Esophagus squamous epithelium (tissue), 5 donors: ENCODE measurements around the gene ELMO2. TPM values are rescaled to one million over a fixed set of nuclear protein-coding genes. Genes with fewer than 3 reads are reported as not detected.

ENCODE experiments used
- DNase-seq: peaks from one replicate; lab custom pipeline; 2025; lab: John Stamatoyannopoulos, UW
- H3K27ac ChIP-seq, 4 donors: fragments of 200-600 bp; sonication (generic); one replicate each; pipeline ENCODE4 v1.5.1; 2016 to 2019; ENCODE audit warnings: mild to moderate bottlenecking in 1 of 4
- H3K27me3 ChIP-seq, 4 donors: fragments of 200-600 bp; sonication (generic); 1 replicate in 3 of 4; 2 replicates in 1 of 4; pipeline versions ENCODE4 v1.5.1 to v1.6.0; 2017 to 2021; ENCODE audit warnings: antibody characterized with exemption in 1 of 4
- H3K36me3 ChIP-seq, 3 donors: fragments of 200-600 bp; sonication (generic); one replicate each; pipeline ENCODE4 v1.5.1; 2016 to 2019
- H3K4me1 ChIP-seq, 3 donors: fragments of 200-600 bp; sonication (generic); one replicate each; pipeline ENCODE4 v1.5.1; 2017 to 2019
- H3K4me3 ChIP-seq, 4 donors: fragments of 200-600 bp; sonication (generic); 1 replicate in 3 of 4; 2 replicates in 1 of 4; pipeline ENCODE4 v1.5.1; 2016 to 2019; ENCODE audit warnings: mild to moderate bottlenecking in 2 of 4, moderate library complexity in 1 of 4
- H3K9me3 ChIP-seq, 3 donors: fragments of 200-600 bp; sonication (generic); one replicate each; pipeline ENCODE4 v1.5.1; 2016 to 2019
- POLR2A ChIP-seq, 4 donors: fragments of 450-650 bp; IDR thresholded peaks; one replicate each; pipeline ENCODE4 v1.6.1; 2017; ENCODE audit warnings: antibody characterized with exemption in 4 of 4, mild to moderate bottlenecking in 4 of 4, moderate library complexity in 3 of 4
- WGBS, 2 donors: methylation state at CpG; one replicate each; pipeline ENCODE4 v1.1.5; 2018; 5-methylcytosine and 5-hydroxymethylcytosine counted together
- intact Hi-C: fragments of 100-400 bp; cut with DNase I; formaldehyde crosslinking; loops from one replicate; pipeline ENCODE4 v1.15.0; 2022
- total RNA-seq, 4 donors: library from RNA; depleted of rRNA; stranded (reverse); fragments of >200 nt; gene quantifications; one replicate each; pipeline ENCODE4 v1.1.0, GENCODE V29; 2016
- TF ChIP-seq, protein P1 (sequence below), 6 experiments: fragments of 450-650 bp in 4 of 6; fragments of 200-600 bp in 2 of 6; sonication (generic) in 2 of 6; IDR thresholded peaks; one replicate each; pipeline ENCODE4 v1.5.1; 2016 to 2019; ENCODE audit warnings: antibody characterized with exemption in 6 of 6, mild to moderate bottlenecking in 4 of 6, moderate library complexity in 4 of 6
- donor health status: DM: yes; HTN: yes; CAD: no.

The ELMO2 gene
- total RNA-seq, 4 donors from 2014 or later: 27.5 to 38.0 (median 37.0) TPM

DNA sequence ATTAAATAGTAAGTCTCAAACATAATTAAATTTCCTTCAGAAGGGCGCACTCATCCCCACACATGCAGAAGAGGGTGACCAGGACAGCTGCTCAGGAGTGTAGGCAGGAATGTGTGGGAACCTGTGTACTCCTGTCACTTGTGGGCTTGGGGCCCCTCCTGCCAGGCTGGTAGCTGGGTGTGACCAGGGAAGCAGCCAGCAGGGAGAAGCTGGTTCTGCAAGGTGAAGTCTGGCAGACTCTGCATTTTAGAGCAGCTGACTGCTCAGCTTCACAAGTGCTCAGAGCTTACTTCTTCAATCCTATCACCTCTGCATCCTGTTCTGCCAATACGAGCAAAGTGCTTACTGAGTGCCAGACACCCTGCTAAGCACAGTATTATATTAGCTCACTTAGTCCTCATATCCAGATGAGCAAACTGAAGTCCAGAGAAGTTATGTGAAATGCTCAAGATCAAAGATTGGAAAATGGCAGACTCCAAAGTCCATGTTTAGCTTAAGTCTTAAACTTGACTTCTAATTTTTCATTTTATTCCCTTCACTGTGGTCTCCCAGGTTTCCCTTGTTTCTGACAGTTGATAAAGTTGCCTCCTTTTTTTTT is 27.9 kb downstream of the ELMO2 start:
- H3K4me3 ChIP-seq: no peak overlapping the region
- DNase-seq: no peak
- WGBS, 2 donors: 30 to 58% methylated on average over 1 to 2 of the region's 2 CpGs
- H3K9me3 ChIP-seq: no peaks in the 10 kb centered on the region
- peaks cover 24 to 98% (median 46%) of the 10 kb centered on the region in 3 donors for H3K36me3 ChIP-seq
- no peak for TF ChIP-seq POLR2A (IDR thresholded peaks at IDR 0.05)
- TF ChIP-seq, protein P1, sequence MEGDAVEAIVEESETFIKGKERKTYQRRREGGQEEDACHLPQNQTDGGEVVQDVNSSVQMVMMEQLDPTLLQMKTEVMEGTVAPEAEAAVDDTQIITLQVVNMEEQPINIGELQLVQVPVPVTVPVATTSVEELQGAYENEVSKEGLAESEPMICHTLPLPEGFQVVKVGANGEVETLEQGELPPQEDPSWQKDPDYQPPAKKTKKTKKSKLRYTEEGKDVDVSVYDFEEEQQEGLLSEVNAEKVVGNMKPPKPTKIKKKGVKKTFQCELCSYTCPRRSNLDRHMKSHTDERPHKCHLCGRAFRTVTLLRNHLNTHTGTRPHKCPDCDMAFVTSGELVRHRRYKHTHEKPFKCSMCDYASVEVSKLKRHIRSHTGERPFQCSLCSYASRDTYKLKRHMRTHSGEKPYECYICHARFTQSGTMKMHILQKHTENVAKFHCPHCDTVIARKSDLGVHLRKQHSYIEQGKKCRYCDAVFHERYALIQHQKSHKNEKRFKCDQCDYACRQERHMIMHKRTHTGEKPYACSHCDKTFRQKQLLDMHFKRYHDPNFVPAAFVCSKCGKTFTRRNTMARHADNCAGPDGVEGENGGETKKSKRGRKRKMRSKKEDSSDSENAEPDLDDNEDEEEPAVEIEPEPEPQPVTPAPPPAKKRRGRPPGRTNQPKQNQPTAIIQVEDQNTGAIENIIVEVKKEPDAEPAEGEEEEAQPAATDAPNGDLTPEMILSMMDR (IDR thresholded peaks at IDR 0.05): peak in 1 of 6 experiments; percentile 14
- H3K27ac ChIP-seq: peak overlapping the region; percentile 61 to 90 (median 85)
- peaks cover 9 to 42% (median 13%) of the 10 kb centered on the region in 3 donors for H3K4me1 ChIP-seq
- no peaks in the 10 kb centered on the region for H3K27me3 ChIP-seq
- intact Hi-C loops: no loop called here

DNA sequence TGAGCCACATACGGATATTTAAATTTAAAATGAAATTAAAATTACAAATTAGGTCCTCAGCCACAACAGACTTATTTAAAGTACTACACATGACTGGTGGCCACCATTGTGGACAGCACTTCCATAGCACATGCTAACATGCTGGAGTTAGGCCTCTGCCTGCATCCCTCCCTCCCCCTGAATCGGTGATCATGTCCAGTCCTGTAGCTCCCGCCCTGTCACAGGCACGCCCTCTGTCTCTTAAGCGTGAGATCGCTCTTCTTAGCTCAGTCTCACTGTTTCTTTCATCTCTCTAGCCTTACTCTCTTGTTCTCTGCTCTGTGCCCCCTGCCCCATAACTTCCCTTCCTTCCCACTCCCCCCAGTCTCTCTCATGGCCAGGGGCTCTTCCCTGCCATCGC is 28.9 kb downstream of the ELMO2 start:
- WGBS, 2 donors: 50 to 55% methylated on average over 7 of the region's 7 CpGs
- TF ChIP-seq, protein P1 (IDR thresholded peaks at IDR 0.05): peak in 3 of 6 experiments; percentile 6 to 20 (median 15)
- TF ChIP-seq POLR2A (IDR thresholded peaks at IDR 0.05): peak in 1 of 4 donors; percentile 6
- no peaks in the 10 kb centered on the region for H3K27me3 ChIP-seq
- intact Hi-C loops: no loop called here
- no peak for DNase-seq
- no peak overlapping the region for H3K4me3 ChIP-seq
- H3K36me3 ChIP-seq: peaks cover 26 to 98% (median 52%) of the 10 kb centered on the region in 3 donors
- peaks cover 9 to 42% (median 13%) of the 10 kb centered on the region in 3 donors for H3K4me1 ChIP-seq
- peak overlapping the region; percentile 61 to 90 (median 85) for H3K27ac ChIP-seq
- no peaks in the 10 kb centered on the region for H3K9me3 ChIP-seq

DNA sequence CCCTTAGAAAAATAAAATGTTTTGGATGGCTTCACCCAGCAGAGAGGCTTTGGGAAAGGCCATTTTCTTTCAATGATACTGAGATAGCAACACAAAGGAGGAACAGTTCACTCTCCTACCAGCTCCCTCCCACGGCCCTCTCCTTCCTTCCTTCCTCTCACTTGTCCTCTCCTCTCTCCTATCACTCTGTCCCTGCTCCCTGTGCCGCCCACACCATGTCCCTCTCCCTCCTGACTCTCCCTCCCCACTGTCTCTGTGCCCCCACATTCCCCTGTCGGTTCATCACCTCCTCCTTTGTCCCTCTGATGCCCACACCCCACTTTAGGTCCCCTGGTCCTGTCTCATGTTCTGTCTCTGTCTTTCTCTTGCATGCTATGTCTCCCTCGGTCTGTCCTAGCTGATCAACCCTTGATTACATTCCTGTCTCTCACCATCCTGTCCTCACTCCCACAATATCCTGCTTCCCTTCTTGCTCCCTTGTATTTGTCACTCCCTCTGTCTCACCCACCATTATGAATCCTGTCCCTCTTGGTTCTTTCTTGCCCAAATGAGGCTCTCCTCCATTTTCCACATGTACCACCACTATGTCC is 30.1 kb downstream of the ELMO2 start:
- Histone ChIP-seq H3K9me3 (no peaks in the 10 kb centered on the region), H3K27me3 (no peaks in the 10 kb centered on the region), H3K4me1 (peaks cover 9 to 42% (median 13%) of the 10 kb centered on the region in 3 donors), H3K27ac (peak overlapping the region in 3 of 4 donors; percentile 45 to 87 (median 83)), H3K36me3 (peaks cover 24 to 98% (median 52%) of the 10 kb centered on the region in 3 donors), H3K4me3 (no peak overlapping the region)
- intact Hi-C loops: no loop called here
- WGBS, 2 donors: 82 to 89% methylated on average over 4 of the region's 4 CpGs
- no peak for TF ChIP-seq POLR2A (IDR thresholded peaks at IDR 0.05)
- TF ChIP-seq, protein P1 (IDR thresholded peaks at IDR 0.05): no peak
- DNase-seq: no peak

DNA sequence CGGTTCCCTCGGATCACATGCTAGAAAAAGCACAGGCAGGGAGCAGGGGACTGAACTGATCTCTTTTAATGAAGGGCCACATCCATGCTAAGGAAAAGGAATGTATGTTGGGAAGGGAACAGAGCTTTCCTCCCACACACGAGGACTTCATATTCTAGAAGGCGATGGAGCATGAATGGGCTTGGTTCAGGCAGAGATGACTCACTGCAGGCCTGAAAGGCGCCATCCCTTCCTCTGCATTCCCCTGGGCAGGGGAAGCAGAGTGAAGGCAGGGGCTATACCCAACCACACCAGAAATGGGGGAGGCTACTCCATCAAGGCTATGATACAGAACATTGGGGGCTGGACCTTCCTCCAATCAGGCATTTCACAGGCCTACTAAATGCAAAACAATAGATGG is 30.6 kb downstream of the ELMO2 start:
- intact Hi-C loops: no loop called here
- Histone ChIP-seq H3K4me1 (peaks cover 9 to 42% (median 13%) of the 10 kb centered on the region in 3 donors), H3K27me3 (no peaks in the 10 kb centered on the region), H3K4me3 (no peak overlapping the region), H3K36me3 (peaks cover 28 to 98% (median 55%) of the 10 kb centered on the region in 3 donors), H3K9me3 (no peaks in the 10 kb centered on the region), H3K27ac (peak overlapping the region in 3 of 4 donors; percentile 9 to 87 (median 45))
- no peak for TF ChIP-seq POLR2A (IDR thresholded peaks at IDR 0.05)
- TF ChIP-seq, protein P1 (IDR thresholded peaks at IDR 0.05): no peak
- WGBS, 2 donors: 51 to 93% methylated on average over 2 to 5 of the region's 5 CpGs
- DNase-seq: no peak

DNA sequence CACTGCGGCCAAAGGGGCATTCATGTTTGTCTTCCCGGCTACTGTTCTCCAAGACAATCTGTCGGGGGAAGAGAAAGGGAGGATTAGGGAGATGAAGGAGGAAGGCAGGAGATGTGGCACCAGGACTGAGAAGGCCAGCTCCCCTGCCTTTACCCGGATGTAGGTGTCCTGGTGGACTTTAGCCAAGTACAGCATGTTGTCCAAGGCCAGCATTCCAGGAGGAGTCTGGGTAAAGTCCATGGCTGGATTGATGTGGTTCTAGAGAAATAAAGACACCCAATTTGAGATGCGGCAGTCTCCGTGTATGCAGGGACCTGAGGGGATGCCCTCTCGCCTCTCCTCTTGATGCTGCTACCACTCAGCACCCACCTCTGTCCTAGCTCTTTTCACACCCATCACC is 32.0 kb downstream of the ELMO2 start:
- no peak for DNase-seq
- H3K36me3 ChIP-seq: peaks cover 36 to 98% (median 65%) of the 10 kb centered on the region in 3 donors
- whole genome bisulfite sequencing, 2 donors: 87 to 91% methylated on average over 7 of the region's 7 CpGs

More for the DNA sequence above, 32.0 kb downstream of the ELMO2 start:
- no peak for TF ChIP-seq POLR2A (IDR thresholded peaks at IDR 0.05)
- TF ChIP-seq, protein P1 (IDR thresholded peaks at IDR 0.05): no peak
- Histone ChIP-seq H3K9me3 (no peaks in the 10 kb centered on the region), H3K27me3 (no peaks in the 10 kb centered on the region), H3K4me3 (no peak overlapping the region), H3K4me1 (peaks cover 9 to 42% (median 13%) of the 10 kb centered on the region in 3 donors), H3K27ac (no peak overlapping the region)
- intact Hi-C loops: no loop called here
